Measurements from ENCODE around the gene COPS7A. TPM values are rescaled to one million over a fixed set of nuclear protein-coding genes. Genes with fewer than 3 reads are reported as not detected.

Gene COPS7A
- total RNA-seq, 2 donors from 2014 or later = 69.9 to 78.2 TPM

DNA sequence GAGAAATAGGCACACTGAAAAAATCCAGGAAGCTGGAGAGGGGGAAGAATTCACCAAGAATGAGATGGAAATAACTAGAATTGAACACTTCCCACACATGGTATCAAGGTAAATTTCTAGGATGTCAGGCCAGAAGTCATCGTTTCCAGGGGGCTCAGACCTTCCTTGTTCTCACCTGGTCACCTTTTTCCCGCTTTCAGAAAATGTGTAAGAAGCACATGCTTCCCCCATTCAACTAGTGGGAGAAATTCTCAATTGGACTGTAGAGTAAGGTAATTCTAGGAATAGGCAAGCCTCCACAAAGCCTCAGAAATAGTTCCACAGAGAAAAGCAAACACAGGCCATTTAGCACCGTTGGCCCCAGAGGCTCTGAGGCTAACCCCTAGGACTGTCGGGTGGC is 39.5 kb downstream of the COPS7A start:
- ATAC-seq (ENCODE audit: insufficient number of reproducible peaks, low FRiP score, low read depth) = no peak
- DNase-seq (ENCODE audit: low spot score) = no peak
- H3K4me1 ChIP-seq (ENCODE audit: control insufficient read depth in 1 of 2, low read depth in 2 of 2) = peaks cover 13 to 36% of the 10 kb centered on the region in 2 donors
- H3K9me3 ChIP-seq = no peaks in the 10 kb centered on the region
- TF ChIP-seq, protein P1, sequence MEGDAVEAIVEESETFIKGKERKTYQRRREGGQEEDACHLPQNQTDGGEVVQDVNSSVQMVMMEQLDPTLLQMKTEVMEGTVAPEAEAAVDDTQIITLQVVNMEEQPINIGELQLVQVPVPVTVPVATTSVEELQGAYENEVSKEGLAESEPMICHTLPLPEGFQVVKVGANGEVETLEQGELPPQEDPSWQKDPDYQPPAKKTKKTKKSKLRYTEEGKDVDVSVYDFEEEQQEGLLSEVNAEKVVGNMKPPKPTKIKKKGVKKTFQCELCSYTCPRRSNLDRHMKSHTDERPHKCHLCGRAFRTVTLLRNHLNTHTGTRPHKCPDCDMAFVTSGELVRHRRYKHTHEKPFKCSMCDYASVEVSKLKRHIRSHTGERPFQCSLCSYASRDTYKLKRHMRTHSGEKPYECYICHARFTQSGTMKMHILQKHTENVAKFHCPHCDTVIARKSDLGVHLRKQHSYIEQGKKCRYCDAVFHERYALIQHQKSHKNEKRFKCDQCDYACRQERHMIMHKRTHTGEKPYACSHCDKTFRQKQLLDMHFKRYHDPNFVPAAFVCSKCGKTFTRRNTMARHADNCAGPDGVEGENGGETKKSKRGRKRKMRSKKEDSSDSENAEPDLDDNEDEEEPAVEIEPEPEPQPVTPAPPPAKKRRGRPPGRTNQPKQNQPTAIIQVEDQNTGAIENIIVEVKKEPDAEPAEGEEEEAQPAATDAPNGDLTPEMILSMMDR (IDR thresholded peaks at IDR 0.05) = no peak
- no peaks in the 10 kb centered on the region for H3K36me3 ChIP-seq
- peak overlapping the region; percentile 60 for H3K4me3 ChIP-seq
- H3K27ac ChIP-seq = peak overlapping the region; percentile 86 to 95
- H3K27me3 ChIP-seq (replicated peaks; ENCODE audit: insufficient read depth) = no peaks in the 10 kb centered on the region

DNA sequence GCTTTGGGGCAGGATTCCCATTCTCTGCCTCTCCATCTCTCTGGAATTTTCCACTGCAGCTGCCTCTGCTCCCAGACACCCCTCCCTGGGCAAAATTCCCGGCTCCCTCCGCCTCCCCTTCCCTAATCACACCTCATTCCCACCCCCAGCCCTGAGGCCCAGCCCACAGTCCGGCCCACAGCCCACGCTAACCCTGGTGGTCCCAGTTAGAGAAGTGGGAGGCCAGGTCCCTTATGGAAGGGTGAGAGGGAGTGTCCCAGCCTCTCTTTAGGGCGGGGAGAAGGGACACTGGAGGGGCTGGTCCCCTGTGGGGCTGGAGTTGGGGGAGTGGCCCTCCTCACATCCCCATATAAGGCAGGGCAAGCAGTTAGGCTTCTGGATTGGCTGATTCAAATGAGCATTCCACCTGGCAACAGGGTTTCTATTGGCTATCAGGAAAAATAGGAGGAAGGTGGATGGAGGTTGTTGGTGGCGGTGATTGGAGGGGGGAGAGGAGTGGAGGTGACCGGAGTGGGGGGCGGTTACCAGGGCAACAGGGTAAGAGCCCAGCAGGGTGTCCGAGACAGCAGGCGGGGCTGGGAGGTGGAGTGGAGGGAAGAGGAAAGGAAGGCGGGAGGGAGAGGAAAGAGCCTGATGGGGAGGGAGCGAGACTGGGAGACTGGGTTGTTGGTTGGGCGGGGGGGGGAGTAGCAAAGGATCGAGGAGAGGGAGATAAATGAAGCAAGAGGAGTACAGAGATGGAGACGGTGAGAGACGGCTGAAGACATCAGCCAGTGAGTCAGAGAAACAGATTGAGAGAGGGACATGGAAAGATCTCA is 40.4 kb downstream of the COPS7A start:
- peaks cover 18 to 45% of the 10 kb centered on the region in 2 donors for H3K4me1 ChIP-seq (ENCODE audit: control insufficient read depth in 1 of 2, low read depth in 2 of 2)
- H3K27me3 ChIP-seq (replicated peaks; ENCODE audit: insufficient read depth) = no peaks in the 10 kb centered on the region
- no peaks in the 10 kb centered on the region for H3K36me3 ChIP-seq
- no peaks in the 10 kb centered on the region for H3K9me3 ChIP-seq
- ATAC-seq (ENCODE audit: insufficient number of reproducible peaks, low FRiP score, low read depth) = peak; percentile 94
- peak overlapping the region; percentile 60 for H3K4me3 ChIP-seq
- H3K27ac ChIP-seq = peak overlapping the region; percentile 86 to 95
- peak; percentile 91 for DNase-seq (ENCODE audit: low spot score)
- TF ChIP-seq, protein P1 (IDR thresholded peaks at IDR 0.05) = no peak

DNA sequence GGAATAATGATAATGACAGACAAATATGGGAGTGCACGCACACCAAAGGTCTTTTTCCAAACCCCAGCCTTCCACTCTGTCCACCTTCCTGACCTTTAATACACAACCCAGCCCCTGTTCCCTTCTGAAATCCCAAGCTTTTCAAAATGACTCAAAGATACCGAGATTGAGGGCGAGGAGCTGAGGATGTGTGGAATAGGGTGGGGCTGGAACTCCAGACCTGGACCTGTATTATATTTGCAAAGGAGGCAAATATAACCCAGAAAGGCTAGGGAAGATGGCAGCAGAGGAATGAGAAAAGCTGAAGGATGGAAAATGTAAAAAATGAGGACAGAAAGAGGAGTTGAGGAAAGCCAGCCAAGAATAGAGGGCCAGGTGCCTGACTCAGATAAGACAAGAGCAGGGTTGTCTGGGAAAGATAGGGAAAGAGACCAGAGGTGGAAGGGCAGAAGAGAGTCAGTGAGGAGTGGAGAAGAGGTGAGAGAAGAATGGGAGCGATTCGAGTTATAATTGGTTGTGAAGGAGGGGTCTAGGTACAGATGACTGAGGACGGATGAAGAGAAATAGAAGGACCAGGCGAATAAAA is 41.3 kb downstream of the COPS7A start:
- Histone ChIP-seq H3K27ac (peak overlapping the region; percentile 86 to 95), H3K27me3 (replicated peaks; ENCODE audit: insufficient read depth) (no peaks in the 10 kb centered on the region), H3K9me3 (no peaks in the 10 kb centered on the region), H3K4me3 (peak overlapping the region; percentile 97), H3K36me3 (peaks cover 8% of the 10 kb centered on the region), H3K4me1 (ENCODE audit: control insufficient read depth in 1 of 2, low read depth in 2 of 2) (peaks cover 18 to 51% of the 10 kb centered on the region in 2 donors)
- TF ChIP-seq, protein P1 (IDR thresholded peaks at IDR 0.05) = no peak
- DNase-seq (ENCODE audit: low spot score) (no peak), ATAC-seq (ENCODE audit: insufficient number of reproducible peaks, low FRiP score, low read depth) (no peak)

DNA sequence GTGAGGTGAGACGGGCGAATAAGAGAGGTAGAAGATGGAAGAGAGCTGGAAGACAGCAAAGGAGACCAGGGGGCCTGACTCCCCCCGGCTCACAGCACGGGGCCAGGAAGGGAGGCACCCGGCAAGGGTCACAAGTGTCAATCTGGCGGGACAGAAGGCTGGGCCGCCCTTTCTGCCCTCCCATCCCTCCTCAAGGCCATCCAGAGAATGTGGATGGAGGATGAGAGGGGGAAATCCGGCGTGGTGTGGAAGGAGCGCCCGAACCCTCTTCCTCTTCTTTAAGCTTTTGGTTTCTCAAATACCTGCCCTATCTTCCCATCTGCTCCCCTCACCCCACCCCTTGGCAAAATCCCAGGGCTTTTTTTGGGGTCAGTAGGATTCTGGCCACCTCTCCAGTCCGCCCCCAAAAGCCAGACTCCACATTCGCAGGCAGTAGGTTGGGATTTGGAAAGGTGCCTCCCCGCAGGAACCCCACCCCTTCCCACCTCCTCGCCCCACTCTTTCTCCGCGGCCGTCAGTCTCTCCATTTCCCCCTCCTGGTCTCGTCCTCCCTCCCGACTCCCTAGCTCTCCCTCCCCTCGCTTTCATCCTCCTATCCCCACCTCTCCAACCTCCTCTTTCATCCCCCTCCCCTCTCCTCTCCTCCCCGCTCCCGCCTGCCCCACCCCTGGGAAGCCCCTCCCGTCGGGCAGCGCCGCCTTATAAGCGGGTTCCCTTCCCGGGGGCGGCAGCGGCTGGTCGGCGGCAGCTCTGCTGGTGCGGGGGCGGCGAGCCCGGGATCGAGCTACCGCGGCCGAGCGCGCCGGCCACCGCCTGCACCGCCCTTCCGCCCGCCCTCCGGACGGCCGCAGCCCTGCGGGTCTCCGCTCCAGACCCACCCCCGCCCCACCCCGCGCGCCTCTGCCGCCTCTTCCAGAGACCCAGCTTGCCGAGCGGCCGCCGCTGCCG is 42.1 kb downstream of the COPS7A start, which contains the start of gene PTMS:
PTMS (plus strand) TSS at position 730 of the 948 bp plus-strand sequence. CDS start 343 bp downstream, outside the sequence.
- H3K9me3 ChIP-seq = no peaks in the 10 kb centered on the region
- DNase-seq (ENCODE audit: low spot score) (peak; percentile 54), ATAC-seq (ENCODE audit: insufficient number of reproducible peaks, low FRiP score, low read depth) (peak; percentile 11)
- peaks cover 21 to 51% of the 10 kb centered on the region in 2 donors for H3K4me1 ChIP-seq (ENCODE audit: control insufficient read depth in 1 of 2, low read depth in 2 of 2)
- H3K27me3 ChIP-seq (replicated peaks; ENCODE audit: insufficient read depth) = no peaks in the 10 kb centered on the region
- peaks cover 15% of the 10 kb centered on the region for H3K36me3 ChIP-seq
- peak within 1 kb of the TSS; percentile 86 to 95 for H3K27ac ChIP-seq
- TF ChIP-seq, protein P1 (IDR thresholded peaks at IDR 0.05) = no peak
- H3K4me3 ChIP-seq = peak within 1 kb of the TSS; percentile 97
